GM19372 (cell line): Measurements from ENCODE around the gene PDE1A.

Source experiments
- ATAC-seq: cut with Tn5 transposase; IDR thresholded peaks from one replicate; pipeline ENCODE4 v1.9.1; 2021; ENCODE audit warnings: mild to moderate bottlenecking, low read depth, moderate library complexity; ENCODE audit not compliant: unreplicated experiment

PDE1A gene

DNA sequence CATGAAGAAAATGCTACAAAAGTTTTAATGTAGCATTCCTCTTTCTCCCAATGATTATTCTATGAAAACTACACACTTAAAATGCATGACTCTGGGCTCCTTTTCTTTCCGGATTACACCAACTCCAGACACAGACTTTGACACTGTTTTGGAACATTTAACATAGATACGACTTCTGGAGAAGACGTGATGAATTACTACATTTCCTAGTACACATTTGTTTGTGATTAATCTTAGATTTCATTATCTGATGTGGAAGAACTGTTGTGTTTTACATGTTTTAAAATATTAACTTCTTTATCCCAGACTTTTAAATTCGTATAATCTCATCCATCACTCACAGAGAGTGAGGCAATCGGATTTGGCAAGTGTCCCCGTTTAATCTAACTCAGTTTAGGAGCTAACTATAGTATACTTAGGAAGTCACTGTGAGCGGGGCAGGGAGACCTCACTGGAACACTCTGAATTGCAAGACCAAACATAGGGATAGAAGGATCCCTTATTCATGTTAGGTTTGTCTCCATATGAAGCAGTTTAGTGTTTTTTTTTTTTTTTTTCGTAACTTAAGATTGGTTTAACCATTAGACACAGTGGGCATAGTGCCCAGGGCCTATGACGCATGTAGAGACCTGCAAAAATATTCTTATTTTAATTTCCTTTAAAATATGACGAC is 66.7 kb downstream of the PDE1A start:
- no peak for ATAC-seq

DNA sequence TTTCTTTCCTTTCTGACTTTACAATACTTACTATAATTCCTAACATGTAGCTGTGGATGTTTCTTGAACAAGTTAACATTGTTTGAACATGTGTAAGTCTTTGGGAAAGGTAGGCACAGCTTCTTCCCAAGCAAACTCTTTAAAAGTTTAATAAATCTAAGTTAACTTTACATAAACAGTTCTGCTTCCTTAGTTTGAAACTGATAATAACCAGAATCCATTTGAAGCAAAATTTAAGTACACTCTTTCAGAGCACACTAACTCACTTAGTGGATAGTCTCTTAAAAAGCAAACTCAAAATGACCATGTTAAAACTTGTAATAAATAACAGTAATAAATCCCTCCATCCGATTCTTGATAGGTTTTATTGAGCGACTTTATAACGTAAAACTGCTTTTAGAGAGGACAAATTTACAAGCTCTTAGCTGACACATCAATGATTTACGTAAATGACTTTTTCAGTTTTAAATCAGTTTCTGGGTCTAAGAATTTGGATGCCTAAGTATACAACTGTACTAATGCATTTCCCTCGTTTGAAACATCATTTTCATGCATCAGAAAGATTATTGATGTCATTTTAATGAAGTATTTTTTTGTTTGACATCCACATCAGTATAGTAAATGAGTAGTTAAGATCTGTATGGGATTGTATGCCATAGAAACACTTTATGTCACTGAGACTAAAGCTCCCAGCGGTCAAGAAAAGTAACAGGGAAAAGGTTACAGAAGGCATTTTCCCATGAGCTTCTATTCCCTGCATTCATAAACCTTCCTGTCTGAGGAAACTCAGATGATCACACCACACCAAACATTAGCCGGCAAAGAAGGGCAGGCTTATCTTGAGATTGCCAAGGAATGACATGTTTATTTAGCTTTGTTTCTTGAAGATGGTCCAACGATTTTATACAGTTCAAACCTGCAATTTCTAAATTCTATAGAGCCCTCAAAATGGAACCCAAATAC is 67.5 kb downstream of the PDE1A start:
- no peak for ATAC-seq

DNA sequence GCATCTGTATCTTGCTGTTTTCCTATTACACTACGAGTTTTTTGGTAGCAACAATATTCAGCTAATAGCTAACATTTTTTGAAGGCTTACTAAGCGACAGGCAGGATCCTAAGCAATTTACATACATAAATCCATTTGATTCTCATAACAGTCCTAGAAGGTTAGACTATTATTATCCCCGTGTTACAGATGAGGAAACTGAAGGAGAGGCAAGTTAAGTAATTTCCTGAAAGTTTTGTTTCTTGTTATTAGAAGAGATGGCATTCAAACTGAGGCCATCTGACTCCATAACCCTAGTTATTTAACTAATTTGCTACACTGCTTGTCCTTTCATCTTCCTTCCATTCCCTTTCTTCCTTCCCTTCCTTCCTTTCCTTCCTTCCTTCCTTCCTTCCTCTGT is 68.2 kb downstream of the PDE1A start:
- ATAC-seq, result no peak

DNA sequence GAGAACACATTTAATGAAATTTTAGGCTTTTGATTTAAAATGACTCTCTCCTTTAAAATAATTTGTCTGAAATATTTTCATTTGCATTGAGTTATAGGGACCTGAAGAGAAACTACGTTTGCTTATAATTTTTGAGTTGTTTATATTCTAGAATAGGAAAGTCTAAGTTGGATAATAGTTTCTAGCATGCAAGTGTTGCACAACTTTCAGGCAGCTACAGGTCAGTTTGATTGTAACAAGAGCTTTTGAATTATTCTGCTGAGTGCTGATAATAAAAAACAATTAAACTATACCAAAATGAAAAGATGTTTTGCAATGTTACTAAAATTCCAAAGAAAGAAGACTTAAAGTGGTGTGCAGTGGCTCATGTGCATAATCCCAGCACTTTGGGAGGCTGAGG is 71.0 kb downstream of the PDE1A start:
- no peak for ATAC-seq

DNA sequence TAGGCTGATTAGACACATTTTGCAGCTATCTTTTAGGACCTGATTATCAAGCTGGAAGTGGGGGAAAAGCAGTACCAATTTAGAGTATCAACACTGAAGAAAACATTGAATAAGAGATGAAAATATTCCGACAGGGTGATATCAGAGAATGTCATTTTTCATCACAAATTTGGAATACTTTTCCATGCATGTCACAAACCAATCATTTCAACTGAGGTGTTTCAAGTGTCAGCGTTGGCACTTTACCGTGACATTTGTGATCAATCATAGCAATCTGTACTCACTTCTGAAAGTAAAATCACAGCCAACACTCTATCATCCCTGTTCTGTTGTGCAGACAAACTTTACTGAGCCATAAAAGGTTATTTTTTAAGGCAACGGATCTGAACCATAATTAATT is 75.4 kb downstream of the PDE1A start:
- no peak for ATAC-seq

DNA sequence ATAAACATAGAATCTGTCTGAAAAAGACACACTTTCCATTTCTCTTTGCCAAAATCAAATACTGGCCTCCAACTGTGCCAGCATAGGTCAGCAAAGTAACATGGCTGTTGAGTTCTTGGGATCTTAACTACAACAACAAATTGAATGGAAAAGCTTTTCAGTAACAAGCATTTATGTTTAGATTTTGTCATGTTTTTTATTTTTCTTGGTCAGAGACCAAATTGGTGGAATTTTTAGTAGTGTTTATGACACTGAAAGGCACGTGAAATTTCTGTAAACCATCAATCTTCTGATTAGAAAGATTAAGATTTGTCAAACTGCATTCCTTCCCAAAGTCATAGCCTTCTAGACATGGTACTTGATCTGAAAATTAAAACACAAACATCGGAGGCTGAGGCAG is 77.6 kb downstream of the PDE1A start:
- ATAC-seq, result no peak

DNA sequence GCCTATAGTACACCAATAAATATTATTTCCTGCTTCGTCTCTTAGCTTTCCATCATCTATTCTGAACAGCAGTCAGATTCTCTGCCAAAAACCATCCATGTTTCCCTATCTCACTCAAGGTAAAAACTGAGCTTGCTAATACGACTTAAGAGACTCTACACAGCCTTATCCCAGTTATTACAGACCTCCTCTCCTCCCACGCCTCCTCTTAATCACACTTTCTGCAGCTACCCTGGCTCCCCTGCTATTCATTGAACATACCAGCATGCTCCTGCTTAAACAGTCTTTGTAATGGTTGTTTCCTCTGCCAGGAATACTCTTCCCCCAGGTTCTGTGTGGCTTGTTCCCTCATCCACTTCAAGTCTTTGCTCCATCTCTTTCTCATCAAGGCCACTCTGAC is 81.5 kb downstream of the PDE1A start:
- ATAC-seq, result no peak

DNA sequence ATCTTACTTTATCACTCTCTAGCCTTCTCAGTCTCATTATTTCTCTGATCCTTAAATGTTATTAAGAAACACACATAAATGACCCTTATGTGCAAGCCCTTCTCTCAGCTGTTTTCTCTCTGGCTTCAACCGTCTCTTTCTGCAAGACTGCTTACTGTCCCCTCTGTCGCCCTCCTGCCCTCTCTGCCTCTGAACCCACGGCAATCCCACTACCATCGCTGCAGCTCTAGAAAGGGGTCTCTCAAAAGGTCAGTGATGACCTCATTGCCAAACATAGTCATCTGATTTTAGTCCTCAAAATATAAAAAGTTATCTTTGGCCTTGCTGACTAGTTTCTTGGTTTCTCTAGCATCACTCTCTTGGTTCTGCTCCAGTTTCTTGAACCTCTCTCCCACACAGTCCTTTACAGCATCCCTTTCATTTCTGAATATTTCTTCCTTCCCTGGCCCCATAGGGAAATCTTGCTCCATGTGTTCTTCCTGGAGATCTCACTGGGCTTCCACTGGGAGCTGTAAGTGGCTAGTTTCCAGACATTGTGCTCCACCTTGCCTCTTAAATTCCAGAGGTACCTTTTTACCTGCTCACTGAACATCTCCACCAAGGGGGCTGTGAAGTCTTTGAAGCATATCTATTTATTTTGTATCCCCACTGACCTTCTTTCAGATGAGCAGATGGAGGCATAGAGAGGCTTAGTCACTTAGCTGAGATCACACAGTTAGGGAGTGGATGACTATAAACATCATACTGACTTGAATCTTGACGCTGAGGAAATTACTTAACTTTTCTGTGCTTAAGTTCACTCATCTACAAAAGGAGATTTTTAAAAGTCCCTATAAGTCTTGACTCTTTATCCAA is 96.2 kb downstream of the PDE1A start:
- no peak for ATAC-seq

DNA sequence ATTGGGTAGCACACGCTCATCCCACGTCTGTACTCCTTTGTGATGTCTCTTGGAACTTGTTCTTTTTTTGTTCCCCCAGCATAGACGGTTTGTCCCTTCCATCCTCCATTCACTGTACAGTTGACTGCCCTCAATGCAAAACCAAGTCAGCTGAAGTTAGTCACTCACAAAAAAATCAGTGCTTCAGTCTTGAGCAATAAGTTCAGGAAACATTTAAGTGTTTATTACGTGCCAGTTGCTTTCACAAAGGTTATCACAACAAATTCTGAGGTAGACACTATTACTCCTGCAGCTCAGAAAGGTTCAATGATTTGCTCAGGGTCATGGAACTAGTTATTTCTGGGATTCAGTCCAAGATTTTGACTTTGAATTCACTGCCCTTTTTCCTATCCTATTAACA is 102.2 kb downstream of the PDE1A start:
- no peak for ATAC-seq

DNA sequence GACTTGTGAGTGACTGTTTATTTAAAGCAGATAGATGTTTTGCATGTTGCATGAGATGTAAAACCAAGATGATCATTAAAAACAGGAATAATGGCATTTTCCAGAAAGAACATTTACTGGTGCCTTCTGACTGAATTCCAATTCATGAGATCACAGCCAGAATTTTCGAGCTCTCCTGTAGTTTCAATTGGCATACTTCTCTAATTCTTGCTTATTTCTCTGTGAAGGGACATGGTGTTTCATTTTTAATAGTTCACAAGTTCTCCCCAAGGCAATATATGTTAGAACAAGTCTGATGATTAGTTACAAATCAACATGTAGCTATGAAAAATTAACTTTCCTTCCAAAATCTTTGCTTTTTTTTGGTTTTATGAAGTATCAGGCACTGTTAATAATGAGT is 105.7 kb downstream of the PDE1A start:
- no peak for ATAC-seq

DNA sequence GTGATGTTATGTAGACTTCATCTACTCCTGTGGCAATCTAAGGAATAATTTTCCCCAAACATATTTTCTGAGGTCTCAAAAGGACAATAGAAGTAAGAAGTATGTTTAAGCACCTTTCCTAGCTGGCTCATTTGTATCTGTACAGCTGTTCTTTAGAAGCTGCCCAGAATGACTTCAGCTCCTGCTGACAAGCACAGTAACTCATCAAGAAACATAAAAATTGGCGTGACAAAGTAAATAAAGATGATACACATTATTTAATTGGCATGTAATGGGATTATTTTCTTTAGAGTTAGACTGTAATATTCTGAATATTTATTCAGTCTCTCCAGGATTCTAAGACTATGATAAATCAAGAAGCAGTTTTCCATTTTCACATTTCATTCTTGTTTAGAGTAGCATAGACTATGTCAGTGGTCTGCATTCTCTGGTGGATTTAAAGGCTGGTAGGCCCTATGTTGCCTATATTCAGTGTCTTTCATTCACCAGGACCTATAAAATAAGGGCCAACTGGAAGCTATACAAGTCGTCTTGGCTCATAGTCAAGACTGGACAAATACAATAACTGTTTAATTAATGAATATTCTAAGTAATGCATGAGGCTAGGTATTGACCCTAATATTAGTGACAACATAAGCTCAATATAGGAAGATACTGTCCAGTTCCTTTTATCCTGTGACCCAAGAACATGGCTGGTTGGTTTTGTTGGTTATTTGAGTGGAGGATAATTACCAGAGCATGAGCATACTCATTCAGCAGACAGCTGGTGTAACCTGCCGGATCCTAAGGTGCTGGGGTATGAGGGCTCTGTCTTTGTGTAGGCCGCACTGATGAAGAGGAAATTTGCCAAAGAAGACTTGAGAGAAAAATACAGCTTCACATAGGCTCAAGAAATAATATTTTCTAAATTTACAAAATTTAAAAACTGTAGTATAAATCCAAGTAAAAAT is 107.0 kb downstream of the PDE1A start:
- no peak for ATAC-seq

DNA sequence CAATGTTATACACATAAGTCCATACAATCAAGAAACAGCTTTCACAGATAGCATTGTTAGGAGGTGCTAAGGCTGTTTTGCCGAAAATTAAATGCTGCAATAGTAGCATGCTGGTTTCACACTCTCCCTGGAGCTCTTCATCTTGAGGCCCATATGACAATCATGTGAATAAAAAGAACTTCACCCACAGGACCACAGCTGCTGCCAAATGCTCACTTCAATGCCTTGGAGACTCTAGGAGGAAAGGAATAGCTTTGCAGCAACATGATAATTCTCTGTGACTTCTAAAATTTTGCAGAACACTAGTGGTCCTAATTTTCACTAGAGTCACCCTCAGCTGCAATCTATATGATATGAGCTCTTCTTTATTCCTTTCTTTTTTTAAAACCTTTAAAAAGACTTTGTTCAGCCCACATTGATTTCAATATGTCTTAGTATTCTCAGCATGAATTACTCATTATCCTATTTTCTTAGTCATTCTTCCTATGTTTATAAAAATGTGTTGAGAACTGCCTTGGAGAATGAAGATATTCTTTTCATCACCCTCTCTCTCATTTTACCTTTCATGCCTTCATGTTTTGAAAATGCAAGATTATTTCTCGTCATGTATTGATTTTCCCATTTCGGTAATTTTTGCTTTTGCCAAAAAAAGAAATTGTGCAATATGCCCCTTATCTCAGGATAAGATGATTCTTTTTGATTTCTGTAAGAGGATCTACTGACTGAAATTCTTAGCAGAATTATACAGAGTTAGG is 108.2 kb downstream of the PDE1A start:
- ATAC-seq, result no peak

DNA sequence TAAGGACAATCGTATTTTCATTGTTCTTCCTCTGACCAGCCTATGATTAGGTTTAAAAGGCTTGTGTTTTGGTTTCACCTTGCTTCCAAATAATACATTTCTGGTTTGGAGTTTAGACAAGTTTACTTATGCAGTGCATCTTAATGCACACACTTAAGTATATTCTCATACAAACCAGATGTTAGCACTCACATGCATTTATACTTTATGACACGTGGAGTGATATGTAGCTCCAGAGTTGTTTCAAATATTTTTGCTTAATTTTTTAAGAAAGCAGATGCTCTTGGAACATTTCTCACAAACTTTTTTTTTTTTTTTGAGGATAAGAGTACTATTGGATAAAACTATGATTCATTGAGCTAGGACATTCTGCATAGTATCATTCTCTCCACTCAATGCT is 109.9 kb downstream of the PDE1A start:
- no peak for ATAC-seq

DNA sequence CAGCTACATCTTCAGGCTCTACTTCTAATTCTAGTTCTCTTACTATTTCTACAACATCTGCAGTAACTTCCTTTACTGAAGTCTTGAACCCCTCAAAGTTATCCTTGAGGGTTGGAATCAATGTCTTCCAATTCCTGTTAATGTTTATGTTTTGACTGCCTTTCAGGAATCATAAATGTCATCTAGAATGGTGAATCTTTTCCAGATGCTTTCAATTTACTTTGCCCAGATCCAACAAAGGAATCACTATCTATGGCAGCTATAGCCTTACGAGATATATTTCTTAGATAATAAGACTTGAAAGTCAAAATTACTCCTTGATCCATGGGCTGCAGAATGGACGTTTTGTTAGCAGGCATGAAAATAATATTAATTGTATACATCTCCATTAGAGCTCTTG is 123.9 kb downstream of the PDE1A start:
- no peak for ATAC-seq

DNA sequence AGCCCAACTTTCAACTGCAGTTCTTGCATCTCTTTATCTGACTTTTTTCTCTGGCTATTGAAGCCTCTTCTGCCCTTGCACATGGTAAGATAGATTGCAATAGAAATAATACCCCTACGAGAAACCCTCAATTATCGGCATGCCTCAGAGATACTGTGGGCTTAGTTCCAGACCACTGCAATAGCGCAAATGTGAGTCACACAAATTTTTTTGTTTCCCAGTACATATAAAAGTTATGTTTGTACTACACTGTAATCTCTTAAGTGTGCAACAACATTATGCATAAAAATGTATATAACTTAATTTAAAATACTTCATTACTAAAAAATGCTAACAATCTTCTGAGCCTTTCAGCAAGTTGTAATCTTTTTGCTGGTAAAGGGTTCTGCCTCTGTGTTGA is 124.7 kb downstream of the PDE1A start:
- ATAC-seq, result no peak

DNA sequence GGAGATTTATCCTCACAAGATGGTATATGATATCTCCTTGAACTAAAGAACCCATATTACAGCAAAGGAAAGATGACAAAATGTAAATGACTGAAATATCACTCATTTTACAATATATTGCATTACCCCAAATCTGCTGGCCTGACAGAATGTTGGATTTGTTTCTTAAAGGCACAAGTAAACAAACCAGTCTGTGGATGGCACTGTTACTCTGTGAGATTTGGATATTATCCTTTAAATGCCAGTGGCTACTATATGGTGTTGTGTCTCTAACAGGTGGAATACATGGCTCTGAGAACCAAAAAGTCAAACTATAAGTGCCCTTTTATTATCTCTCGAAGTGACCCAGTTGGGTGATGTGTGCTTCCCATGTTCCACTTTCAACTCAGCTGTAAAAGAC is 125.7 kb downstream of the PDE1A start:
- ATAC-seq, result no peak

DNA sequence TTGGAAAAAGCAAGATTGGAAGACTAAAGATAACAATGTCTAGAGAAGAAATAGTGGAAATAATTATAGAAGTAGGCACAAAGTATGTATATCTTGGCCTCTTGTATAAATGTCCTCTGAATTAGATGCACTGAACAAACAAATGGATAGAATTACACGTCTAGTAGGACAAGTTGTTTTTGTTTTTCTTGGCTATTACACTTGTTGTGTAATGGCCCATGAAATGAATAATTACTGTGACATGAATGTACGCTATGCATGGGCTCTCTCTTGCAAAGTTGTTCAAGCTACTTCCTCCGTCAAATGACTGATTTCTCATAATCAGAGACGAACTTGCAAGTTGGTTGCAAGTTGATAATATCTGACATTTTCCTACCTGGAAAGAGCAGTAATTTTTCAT is 126.2 kb downstream of the PDE1A start:
- ATAC-seq, result no peak

DNA sequence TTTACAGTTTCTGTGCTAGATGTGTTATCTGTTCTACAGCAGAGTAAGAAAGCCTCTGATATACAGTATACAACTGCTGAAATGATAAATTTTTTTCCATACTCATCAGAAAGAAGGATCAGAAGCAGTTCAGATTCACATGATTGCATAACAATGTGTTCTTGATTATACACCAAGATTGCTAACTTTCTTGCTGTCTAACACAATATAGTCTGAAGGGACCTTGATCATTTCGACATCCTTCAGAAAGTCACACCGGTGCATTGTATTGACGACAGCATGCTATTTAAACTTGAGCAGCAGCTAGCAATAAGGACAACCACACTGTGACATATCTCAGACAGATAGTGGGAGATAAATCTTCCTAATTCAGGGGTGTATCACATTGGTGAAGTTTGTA is 127.2 kb downstream of the PDE1A start:
- no peak for ATAC-seq

DNA sequence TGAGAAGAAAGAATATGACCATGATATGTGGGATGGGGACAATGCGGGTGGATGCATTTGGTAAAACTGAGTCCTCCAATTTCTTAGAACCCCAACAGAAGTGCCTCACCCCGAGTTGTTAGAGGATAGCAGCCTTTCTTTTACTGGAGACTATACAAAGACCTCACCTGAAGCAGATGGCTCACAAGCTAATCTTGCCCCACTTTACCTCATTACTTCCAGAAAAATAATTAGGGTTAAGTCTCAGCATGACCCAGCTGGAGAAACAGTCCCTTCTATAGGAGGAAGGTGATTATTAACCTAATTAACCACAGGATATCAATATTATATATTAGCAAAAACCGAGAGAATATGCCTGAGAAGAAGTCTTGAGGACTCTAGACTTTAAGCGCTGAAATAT is 128.4 kb downstream of the PDE1A start:
- ATAC-seq, result no peak
